GM12875 (cell line): ENCODE data around the gene PMP22.

Source experiments
- H3K4me3 ChIP-seq: one replicate; pipeline ENCODE4 v1.5.1; 2011; ENCODE audit warnings: low read depth, low read length, control low read depth
- TF ChIP-seq, protein P1 (sequence below): IDR thresholded peaks from 2 replicates; pipeline ENCODE4 v1.5.1; 2011; ENCODE audit warnings: low read depth, mild to moderate bottlenecking, control low read depth, inconsistent platforms, low read length, moderate library complexity, borderline replicate concordance; ENCODE audit not compliant: insufficient read depth

Gene PMP22

DNA sequence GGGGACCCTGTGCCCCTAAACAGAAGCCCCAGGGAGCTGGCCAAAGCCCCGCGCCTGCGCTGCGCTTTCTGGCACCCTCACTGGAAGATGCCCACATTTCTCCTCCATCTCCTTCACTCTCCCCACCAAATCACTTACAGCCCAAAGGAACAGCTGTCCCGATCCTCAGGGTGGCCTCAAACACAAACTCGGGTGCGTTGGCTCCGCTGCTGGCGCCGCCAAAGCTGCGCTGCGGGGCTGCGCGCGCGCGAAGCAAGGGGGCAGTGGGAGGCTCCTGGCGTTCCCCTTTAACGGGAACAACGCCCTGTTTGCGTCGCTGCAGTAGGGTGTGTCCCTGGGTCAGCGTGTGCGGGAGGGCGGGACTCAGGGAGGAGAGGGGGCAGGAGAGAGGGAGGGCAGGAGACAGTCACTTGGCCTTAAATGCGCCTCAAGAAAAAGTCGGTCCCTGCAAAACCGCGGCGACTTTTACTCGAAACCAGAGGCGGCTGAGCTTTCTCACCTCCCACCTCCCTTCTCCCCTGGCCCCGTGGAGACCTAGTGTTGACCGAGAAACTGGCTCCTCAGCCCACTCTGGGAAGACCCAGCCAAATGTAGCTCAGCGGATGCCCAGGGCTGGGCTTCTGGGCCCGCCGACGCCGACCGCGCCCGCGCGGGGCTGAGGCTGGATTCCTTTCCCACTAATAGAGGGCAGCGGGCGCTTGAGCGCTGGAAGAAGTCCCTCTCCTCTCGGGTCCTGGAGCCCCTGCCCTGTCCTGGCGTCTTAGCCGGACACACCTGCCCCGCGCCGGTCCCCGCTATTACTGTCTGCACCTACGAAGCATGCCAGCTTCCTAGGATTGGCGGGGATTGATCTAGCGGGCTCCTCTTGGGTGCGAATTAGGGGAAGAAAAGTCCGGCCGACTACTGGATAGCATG is 2.6 kb downstream of the PMP22 start:
- TF ChIP-seq, protein P1, sequence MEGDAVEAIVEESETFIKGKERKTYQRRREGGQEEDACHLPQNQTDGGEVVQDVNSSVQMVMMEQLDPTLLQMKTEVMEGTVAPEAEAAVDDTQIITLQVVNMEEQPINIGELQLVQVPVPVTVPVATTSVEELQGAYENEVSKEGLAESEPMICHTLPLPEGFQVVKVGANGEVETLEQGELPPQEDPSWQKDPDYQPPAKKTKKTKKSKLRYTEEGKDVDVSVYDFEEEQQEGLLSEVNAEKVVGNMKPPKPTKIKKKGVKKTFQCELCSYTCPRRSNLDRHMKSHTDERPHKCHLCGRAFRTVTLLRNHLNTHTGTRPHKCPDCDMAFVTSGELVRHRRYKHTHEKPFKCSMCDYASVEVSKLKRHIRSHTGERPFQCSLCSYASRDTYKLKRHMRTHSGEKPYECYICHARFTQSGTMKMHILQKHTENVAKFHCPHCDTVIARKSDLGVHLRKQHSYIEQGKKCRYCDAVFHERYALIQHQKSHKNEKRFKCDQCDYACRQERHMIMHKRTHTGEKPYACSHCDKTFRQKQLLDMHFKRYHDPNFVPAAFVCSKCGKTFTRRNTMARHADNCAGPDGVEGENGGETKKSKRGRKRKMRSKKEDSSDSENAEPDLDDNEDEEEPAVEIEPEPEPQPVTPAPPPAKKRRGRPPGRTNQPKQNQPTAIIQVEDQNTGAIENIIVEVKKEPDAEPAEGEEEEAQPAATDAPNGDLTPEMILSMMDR, result no peak
- H3K4me3 ChIP-seq, result no peak overlapping the region

DNA sequence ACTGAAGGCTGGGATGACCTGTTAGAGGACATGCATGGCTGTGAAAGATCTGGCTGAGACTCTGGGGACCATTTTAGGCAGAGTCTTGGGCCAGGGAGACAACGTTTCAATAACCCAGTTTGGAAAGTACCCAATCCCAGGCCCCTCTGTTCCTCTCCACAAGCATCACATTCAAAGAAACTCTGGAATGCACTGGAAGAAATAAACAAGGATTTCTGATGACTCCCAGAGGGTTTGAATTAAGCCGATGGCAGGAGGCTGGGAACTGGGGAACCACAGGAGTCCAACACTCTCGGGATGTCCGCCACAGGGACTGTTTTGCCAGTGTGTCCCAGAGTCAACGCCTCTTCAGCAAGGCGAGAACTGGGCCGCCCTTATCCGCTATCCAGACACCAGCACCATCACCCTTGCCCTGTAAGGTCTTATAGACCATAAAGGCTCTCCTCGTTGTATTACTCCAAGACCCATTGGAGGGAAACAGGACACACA is 3.3 kb downstream of the PMP22 start:
- no peak overlapping the region for H3K4me3 ChIP-seq
- TF ChIP-seq, protein P1, result no peak

DNA sequence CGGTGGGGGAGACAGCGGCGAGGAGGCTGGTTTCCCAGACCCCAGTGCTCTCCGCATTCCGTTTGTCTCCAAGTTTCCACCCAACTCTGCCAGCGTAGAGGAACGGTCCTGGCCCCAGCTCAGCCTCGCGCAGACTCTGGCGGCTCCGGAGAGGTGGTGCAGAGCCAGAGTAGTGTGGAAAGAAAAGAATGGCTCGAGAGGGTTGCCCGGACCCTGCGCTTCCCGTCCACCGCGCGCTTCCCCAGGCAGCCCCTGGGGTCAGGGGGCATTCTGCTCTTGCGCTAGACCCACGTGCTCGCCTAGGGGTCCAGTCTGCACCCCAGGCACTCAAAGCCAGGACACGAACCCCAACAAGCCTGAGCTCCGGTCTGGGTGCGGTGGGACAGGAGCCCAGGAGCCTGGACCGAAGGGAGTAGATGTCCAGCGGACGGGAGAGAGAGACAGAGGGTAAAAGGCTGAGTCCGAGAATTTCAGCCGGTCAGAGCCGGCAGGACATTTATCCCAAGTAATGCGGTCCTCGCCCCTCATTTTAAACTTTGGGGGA is 3.8 kb downstream of the PMP22 start:
- TF ChIP-seq, protein P1, result no peak
- no peak overlapping the region for H3K4me3 ChIP-seq

GRCh38 chr17:15260376-15261257 is 4.5 kb downstream of the PMP22 start:
- H3K4me3 ChIP-seq, result peak overlapping the region; percentile 40
- TF ChIP-seq, protein P1, result peak; percentile 71

GRCh38 chr17:15257796-15258512 is 7.2 kb downstream of the PMP22 start:
- H3K4me3 ChIP-seq, result no peak overlapping the region
- TF ChIP-seq, protein P1, result no peak

DNA sequence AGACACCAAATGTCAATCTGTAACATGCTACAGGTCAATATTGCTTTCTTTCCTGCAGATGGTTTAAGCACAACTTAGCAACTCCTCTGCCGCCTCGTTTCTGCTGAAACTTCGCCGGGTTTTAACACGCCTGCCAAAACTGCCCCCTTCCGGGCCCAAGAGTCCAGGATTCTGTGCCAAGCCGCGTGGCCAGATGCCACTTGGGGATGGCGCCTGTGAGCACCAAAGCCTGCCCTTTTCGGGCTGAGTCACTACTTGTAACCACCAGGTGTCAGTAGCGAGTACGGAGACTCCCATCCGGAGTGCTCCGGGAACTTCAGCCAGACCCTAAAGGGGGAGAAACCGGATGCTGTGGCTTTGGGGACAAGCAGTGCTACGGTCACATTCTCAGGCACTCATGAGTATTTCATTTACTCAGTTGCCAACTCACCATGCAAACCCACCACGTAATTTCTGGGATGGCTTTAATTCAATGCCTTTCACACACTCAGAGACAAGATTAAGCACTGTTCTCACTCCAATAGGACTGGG is 7.8 kb downstream of the PMP22 start:
- TF ChIP-seq, protein P1, result peak; percentile 81
- H3K4me3 ChIP-seq, result no peak overlapping the region
